SKM-1 treated with dmso at 0.1 percent for 144 hours (cell line): ENCODE results near the gene ADD2.
A peak's percentile ranks its signal among the peaks of the same experiment; 100 is the strongest.

ENCODE experiments used
- DNase-seq: peaks from one replicate; lab custom pipeline; 2025; ENCODE audit not compliant: unreplicated experiment; lab: John Stamatoyannopoulos, UW

Gene ADD2

DNA sequence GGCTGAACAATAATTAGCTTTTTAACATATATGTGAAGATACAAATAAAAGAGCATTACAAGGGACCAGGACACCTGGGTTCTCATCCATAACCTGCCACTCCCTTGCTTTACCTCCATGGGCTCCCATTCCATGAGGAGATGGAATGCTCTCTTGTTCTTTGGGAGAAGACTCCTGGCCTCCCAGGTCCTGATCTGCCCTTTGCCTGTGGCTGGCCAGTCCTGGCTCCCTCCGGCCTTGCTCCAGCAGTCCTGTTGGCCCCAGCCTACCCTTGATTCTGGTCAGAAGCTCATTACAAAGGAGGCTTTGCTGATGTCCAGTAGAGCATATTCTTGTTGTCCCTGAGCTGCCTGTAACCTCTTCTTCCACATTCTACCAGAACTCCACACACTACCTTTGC, 60.3 kb downstream of the ADD2 start:
- DNase-seq, result no peak

GRCh38 chr2:70706026-70706795, 61.8 kb downstream of the ADD2 start:
- DNase-seq, result no peak

DNA sequence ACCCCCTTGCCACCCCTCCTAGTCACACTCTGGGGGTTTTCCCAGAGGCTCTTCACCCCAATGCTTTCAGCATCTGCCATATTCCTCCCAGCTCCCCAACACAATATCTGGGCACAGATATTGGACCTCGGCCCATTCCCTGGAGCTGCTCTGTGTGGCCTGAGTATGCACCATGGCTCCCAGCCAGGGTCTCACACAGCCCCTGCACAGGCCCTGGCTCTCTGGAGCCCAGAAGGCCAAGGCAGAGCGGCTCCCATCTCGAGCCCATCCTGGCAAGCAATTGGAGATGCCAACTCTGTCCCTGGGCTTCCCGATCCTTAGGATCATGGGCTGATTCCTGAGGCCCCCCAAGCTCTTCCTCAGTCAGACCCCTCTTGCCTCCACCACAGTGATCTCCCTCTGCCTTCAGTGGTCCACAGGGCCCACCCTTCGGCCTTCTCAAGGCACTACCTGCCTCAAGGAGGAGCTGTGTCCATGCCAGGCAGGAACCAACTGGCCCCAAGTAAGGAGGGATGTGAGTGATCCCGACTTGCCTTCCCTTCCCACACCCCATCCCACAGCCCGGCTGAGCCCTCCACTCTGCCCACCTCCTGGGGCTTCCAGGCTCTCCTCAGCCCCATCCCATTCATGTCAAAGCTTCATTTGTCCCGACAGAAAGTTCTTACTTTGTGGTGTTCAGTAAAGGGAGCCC, 62.7 kb downstream of the ADD2 start:
- DNase-seq, result no peak

GRCh38 chr2:70703900-70704549, 64.0 kb downstream of the ADD2 start:
- DNase-seq, result no peak

DNA sequence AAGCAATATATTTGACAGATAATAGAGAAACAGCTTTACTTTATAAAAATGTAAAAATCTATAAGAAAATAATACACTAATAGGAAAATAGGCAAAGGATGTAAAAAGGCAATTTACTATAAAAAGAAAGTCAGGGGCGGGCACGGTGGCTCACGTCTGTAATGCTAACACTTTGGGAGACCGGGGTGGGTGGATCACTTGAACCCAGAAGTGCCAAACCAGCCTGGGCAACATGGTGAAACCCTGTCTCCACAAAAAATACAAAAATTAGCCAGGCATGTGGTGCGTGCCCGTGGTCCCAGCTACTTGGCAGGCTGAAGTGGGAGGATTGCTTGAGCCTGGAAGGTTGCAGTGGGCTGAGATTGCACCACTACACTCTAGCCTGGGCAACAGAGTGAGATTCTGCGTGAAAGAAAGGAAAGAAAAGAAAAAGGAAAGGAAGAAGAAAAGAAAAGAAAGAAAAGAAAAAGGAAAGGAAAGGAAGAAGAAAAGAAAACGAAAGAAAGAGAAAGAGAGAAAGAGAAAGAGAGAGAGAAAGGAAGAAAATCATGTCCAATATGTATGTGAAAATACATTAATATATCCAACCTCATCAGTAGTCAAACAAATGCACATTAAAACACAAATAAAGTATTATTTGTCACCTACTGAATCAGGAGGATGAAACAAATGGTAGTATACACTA, 65.1 kb downstream of the ADD2 start:
- no peak for DNase-seq

- no peak for DNase-seq
These were observed 69.2 kb downstream of the ADD2 start for GRCh38 chr2:70698847-70699246.

- no peak for DNase-seq
These were observed 70.2 kb downstream of the ADD2 start for GRCh38 chr2:70697603-70698383.

- DNase-seq, result no peak
These were observed 71.9 kb downstream of the ADD2 start for GRCh38 chr2:70696142-70696541.

GRCh38 chr2:70692256-70692655, 75.7 kb downstream of the ADD2 start:
- no peak for DNase-seq

- no peak for DNase-seq
These were observed 76.4 kb downstream of the ADD2 start for GRCh38 chr2:70691497-70692140.

DNA sequence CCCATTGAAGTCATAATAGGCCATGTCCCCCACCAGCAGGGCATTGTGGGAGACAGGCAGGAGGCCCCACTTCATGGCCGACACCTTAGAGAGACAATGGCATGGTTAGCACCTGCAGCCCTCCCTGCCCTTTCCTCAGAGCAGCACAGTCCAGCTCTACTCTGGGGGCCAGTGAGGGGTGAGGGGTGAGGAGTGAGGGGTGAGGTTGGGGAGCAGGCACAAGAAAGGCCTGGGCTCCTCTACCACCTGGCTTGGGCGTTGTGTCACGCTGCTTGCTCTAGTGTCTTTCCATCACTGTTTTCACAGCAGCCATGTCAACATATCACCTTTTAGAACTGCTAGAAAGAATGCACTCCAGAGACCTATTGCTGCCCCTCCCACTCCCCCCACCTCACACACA, 77.2 kb downstream of the ADD2 start:
- no peak for DNase-seq

DNA sequence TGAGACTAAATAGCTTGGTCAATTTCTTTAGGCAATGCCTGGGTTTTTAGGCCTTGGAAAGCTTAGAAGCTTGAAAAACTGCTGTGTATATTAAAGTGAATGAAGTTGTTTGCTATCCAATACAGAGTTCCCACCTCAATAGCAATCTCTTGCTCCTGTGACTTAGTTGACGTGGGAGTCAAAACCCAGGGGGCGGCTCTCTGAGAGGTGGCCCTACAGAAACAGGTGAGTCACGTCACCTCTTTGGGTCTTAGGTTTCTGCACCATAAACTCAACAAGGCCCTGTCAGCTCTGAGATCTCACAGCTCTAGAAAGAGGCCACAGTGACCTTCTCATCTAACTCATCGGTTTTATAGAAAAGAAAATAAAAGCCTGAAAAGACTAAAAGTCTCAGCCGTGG, 79.6 kb downstream of the ADD2 start:
- DNase-seq, result no peak

DNA sequence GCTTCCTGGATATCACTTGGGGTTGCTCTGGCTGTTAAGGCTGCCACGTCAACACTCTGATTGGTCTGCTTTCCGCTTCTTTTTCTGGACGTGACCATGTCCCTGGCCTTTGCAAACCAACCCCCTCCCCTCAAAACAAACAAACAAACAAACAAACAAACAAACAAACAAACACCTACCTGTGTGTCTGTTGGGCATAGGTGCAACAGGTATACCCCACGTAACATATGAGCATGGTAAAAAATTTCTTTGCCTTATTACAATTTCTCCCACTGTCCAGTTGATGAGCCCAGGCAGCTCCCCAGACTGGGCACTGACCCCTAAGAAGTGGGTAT, 80.6 kb downstream of the ADD2 start:
- DNase-seq, result no peak

DNA sequence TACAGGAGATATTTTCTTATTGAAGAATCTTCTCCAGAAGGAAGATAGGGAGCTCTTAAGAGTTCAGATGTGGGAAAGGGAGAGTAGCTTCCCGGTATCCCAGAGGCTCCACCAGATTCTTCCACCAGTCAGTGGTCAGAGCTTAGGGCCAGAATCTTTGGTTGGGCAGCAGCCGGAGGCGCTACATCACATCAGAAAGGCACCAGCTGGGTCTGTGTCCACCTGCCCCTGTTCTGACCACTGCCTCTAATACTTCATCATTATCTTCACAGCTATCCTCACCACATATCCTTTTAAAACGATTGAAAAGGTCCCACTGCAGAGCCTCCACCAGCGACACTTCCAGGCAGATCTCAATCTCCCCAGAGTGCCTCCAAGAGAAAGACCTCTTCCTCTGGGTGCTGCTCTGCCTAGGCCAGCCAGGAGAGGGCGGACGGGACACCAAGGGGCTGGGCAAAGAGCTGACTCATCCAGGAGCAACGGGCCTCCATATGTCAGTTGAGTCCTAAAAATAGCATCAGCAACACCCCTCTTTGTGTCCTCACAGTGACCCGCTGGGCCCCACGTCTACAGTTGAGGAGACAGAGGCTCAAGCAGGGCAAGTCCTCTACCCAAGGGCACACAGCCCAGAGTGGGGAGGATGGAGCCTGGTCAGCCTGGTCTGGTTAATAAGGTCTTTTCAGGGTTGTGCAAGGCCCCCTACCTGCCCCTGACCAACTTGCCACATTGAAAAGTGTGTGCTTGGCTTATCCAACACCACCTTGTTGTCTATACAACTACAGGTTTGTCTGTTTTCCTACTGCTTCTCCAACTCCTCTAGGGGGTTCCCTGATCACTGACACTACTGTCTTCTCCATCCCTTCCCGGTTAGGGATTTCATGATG, 81.2 kb downstream of the ADD2 start:
- DNase-seq, result peak; percentile 95

DNA sequence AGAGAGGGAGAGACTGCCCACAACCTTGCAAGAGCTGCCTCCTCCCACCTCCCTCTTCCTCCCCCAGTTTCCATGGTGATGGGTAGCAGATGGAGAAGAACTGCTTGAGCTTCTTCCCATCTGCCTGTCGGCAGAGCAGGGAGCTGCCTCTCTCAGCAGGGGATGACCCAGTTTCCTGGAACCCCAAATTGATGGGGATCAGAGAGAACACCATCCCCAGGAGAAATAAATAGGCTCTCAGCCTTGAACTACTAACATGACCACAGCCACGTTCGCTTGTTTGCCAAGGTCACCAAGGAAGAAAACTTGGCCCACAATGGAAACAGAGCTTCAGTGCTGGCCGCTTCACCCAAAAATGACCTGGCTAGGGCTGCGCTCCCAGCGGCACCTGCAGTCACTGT, 82.2 kb downstream of the ADD2 start:
- peak; percentile 44 for DNase-seq

GRCh38 chr2:70684846-70685622, 83.0 kb downstream of the ADD2 start:
- no peak for DNase-seq

DNA sequence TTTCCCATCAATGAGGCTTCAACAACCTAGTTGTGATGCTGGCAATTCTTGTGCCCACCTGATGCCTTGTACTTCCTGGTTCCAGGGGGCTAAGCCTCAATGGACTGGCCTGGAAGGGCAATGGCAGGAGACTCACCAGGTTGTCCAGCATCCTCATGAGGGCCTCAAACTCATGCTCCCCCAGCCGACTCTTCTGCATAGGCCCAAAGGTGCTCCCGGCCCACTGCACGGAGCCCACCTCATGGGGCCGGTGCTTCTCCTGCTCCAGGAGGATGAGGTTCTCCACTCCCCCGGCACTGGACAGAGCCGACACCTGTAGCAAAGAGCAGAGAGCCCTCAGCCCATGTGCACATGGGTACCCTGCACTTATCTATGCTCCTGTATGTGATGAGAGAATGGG, 84.5 kb downstream of the ADD2 start:
- no peak for DNase-seq

GRCh38 chr2:70680735-70681134, 87.3 kb downstream of the ADD2 start:
- no peak for DNase-seq

DNA sequence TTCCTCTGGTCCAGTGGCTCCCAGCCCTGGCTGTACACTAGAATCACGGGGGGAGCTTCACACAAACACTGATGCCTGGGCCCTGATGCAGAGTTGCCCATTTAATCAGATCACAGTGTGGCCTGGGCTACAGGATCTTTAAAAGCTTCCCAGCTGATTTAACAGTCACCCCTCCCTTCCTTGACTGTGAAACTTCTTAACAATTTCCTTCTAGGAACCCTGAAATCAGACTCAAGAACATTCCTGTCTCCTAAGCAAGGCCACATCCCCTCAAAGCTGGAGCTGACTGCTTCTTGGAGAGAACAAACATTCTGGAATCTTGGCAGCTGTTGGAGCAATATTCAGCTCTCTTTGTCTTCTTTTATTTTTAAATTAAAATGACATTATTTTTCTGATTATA, 88.7 kb downstream of the ADD2 start:
- DNase-seq, result no peak
